HCT116 (cell line): ENCODE measurements around the gene ARID5B.

Source experiments
- CEBPB ChIP-seq: IDR thresholded peaks from 2 replicates; pipeline ENCODE4 v1.6.1; 2012; ENCODE audit warnings: low read depth
- EGR1 ChIP-seq: IDR thresholded peaks from 2 replicates; pipeline ENCODE4 v1.6.1; 2012; ENCODE audit warnings: low read depth
- ELF1 ChIP-seq: IDR thresholded peaks from 2 replicates; pipeline ENCODE4 v1.6.1; 2012; ENCODE audit warnings: low read depth, borderline replicate concordance
- EZH2 ChIP-seq: fragments of 200-600 bp; sonication (generic); IDR thresholded peaks from 2 replicates; pipeline ENCODE4 v1.6.1; 2017; ENCODE audit warnings: antibody characterized with exemption, mixed run types
- EZH2phosphoT487 ChIP-seq: fragments of 200-600 bp; IDR thresholded peaks from 2 replicates; pipeline ENCODE4 v1.6.1; 2018; ENCODE audit warnings: antibody characterized with exemption, borderline replicate concordance
- POLR2A ChIP-seq: IDR thresholded peaks from 2 replicates; pipeline ENCODE4 v1.7.0; 2011; ENCODE audit warnings: borderline replicate concordance; ENCODE audit not compliant: insufficient read depth, insufficient read length; ENCODE audit errors: extremely low read depth
- POLR2AphosphoS5 ChIP-seq: IDR thresholded peaks from 2 replicates; pipeline ENCODE4 v1.6.1; 2011; ENCODE audit warnings: mild to moderate bottlenecking, low read depth, low read length, moderate library complexity
- RAD21 ChIP-seq: IDR thresholded peaks from 2 replicates; pipeline ENCODE4 v1.6.1; 2012; ENCODE audit warnings: low read depth, mild to moderate bottlenecking
- SP1 ChIP-seq: IDR thresholded peaks from 2 replicates; pipeline ENCODE4 v1.6.1; 2012; ENCODE audit warnings: low read depth
- ZNF274 ChIP-seq: fragments of 200-500 bp; sonication (Bioruptor generic); IDR thresholded peaks from 2 replicates; pipeline ENCODE4 v1.6.1; 2014; ENCODE audit warnings: mild to moderate bottlenecking, low read depth, low read length, inconsistent platforms
- TF ChIP-seq, protein P1 (sequence below), 3 experiments: fragments of 200-600 bp in 1 of 3; sonication (generic) in 1 of 3; IDR thresholded peaks in 2 of 3; conservative IDR thresholded peaks in 1 of 3; 2 replicates each; pipeline ENCODE4 v1.5.1; 2012 to 2017; ENCODE audit warnings: low read depth in 2 of 3, low read length in 2 of 3, antibody characterized with exemption in 1 of 3, borderline replicate concordance in 1 of 3, control low read depth in 1 of 3, mild to moderate bottlenecking in 1 of 3, mixed read lengths in 1 of 3, mixed run types in 1 of 3, moderate library complexity in 1 of 3; ENCODE audit not compliant: insufficient read depth in 1 of 3
- TF ChIP-seq, protein P2 (sequence below): IDR thresholded peaks from 2 replicates; pipeline ENCODE4 v1.6.1; 2012

DNA sequence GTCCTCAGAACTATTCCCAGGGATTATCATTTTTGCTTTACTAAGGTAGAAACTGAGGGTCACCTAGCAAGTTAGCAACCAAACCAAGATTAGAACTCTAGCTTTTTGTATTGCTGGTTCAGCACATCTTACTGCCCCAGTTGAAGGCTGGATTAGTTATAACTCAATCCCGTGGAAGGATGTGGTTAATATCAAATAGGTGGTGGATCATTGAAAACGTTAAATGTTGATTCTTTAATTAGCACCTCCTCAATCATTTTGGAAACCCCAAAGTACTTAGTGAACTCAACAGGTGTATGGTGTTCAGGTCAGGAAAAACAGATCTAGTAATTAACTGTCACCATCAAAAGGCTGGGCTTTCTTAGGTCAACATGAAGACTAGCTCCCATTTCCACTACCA is 152.4 kb downstream of the ARID5B start:
- TF ChIP-seq, protein P1, sequence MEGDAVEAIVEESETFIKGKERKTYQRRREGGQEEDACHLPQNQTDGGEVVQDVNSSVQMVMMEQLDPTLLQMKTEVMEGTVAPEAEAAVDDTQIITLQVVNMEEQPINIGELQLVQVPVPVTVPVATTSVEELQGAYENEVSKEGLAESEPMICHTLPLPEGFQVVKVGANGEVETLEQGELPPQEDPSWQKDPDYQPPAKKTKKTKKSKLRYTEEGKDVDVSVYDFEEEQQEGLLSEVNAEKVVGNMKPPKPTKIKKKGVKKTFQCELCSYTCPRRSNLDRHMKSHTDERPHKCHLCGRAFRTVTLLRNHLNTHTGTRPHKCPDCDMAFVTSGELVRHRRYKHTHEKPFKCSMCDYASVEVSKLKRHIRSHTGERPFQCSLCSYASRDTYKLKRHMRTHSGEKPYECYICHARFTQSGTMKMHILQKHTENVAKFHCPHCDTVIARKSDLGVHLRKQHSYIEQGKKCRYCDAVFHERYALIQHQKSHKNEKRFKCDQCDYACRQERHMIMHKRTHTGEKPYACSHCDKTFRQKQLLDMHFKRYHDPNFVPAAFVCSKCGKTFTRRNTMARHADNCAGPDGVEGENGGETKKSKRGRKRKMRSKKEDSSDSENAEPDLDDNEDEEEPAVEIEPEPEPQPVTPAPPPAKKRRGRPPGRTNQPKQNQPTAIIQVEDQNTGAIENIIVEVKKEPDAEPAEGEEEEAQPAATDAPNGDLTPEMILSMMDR (IDR thresholded peaks at IDR 0.05 in 2 of 3, conservative IDR thresholded peaks at IDR 0.05 in 1 of 3; ENCODE audit: borderline replicate concordance in 1 of 3, insufficient read depth in 1 of 3, low read depth in 2 of 3, low read length in 2 of 3), result no peak
- TF ChIP-seq, protein P2, sequence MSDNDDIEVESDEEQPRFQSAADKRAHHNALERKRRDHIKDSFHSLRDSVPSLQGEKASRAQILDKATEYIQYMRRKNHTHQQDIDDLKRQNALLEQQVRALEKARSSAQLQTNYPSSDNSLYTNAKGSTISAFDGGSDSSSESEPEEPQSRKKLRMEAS, result no peak
- TF ChIP-seq EZH2, result no peak
- TF ChIP-seq POLR2A, result no peak
- TF ChIP-seq EGR1, result no peak
- no peak for TF ChIP-seq SP1
- no peak for TF ChIP-seq ZNF274
- TF ChIP-seq POLR2AphosphoS5, result no peak
- no peak for TF ChIP-seq ELF1
- TF ChIP-seq EZH2phosphoT487, result no peak
- no peak for TF ChIP-seq CEBPB
- TF ChIP-seq RAD21, result no peak
